K562 (cell line): ENCODE measurements around the gene DNAAF1. TPM values are rescaled to one million over a fixed set of nuclear protein-coding genes. Genes with fewer than 3 reads are reported as not detected.

Experiments used
- CAMTA2 ChIP-seq: fragments of 250-450 bp; sonication (Bioruptor Pico); conservative IDR thresholded peaks from 2 replicates; pipeline ENCODE4 v1.5.1; 2022
- CBX3 ChIP-seq, 2 experiments: IDR thresholded peaks; 1 replicate in 1 of 2; 2 replicates in 1 of 2; pipeline ENCODE4 v1.6.1; 2012; ENCODE audit warnings: inconsistent platforms in 2 of 2, low read length in 2 of 2, borderline replicate concordance in 1 of 2, control low read depth in 1 of 2
- FOXA1 ChIP-seq: fragments of 450-650 bp; IDR thresholded peaks from 2 replicates; pipeline ENCODE4 v1.6.1; 2016; ENCODE audit warnings: mild to moderate bottlenecking, borderline replicate concordance
- KLF16 ChIP-seq: IDR thresholded peaks from 2 replicates; pipeline ENCODE4 v1.6.1; 2016; ENCODE audit warnings: antibody characterized with exemption
- MBD2 ChIP-seq: sonication (generic); IDR thresholded peaks from 2 replicates; pipeline ENCODE4 v1.6.1; 2016; ENCODE audit warnings: low read depth, borderline replicate concordance
- MCM2 ChIP-seq: fragments of 450-650 bp; IDR thresholded peaks from 2 replicates; pipeline ENCODE4 v1.6.1; 2017; ENCODE audit warnings: low read depth, mild to moderate bottlenecking
- NEUROD1 ChIP-seq: fragments of 150-350 bp; IDR thresholded peaks from 2 replicates; pipeline ENCODE4 v1.6.1; 2014; ENCODE audit warnings: borderline replicate concordance, low read length, low read depth; ENCODE audit not compliant: partially characterized antibody
- NFE2 ChIP-seq: IDR thresholded peaks from 2 replicates; pipeline ENCODE4 v1.6.1; 2014; ENCODE audit warnings: antibody characterized with exemption, low read depth
- NR1H2 ChIP-seq: sonication (generic); formaldehyde crosslinking; IDR thresholded peaks from 2 replicates; pipeline ENCODE4 v1.4.0; 2020; ENCODE audit warnings: mild to moderate bottlenecking, missing genetic modification reagents
- PML ChIP-seq: IDR thresholded peaks from 2 replicates; pipeline ENCODE4 v1.6.1; 2012; ENCODE audit warnings: low read length, inconsistent platforms
- POU5F1 ChIP-seq: fragments of 150-350 bp; IDR thresholded peaks from 2 replicates; pipeline ENCODE4 v1.6.1; 2014; ENCODE audit warnings: borderline replicate concordance, low read length, low read depth, mild to moderate bottlenecking; ENCODE audit not compliant: partially characterized antibody
- RAD21 ChIP-seq, 2 experiments: fragments of 250-450 bp in 1 of 2; fragments of 450-650 bp in 1 of 2; sonication (Bioruptor Pico) in 1 of 2; formaldehyde crosslinking in 1 of 2; IDR thresholded peaks in 1 of 2; conservative IDR thresholded peaks in 1 of 2; 2 replicates each; pipeline versions ENCODE4 v1.4.0 to v1.8.0; 2020 to 2022; ENCODE audit warnings: mild to moderate bottlenecking in 2 of 2, moderate library complexity in 1 of 2
- RBFOX2 ChIP-seq: fragments of 200-400 bp; formaldehyde crosslinking; IDR thresholded peaks from 2 replicates; pipeline ENCODE4 v1.6.1; 2017; ENCODE audit warnings: low read depth, mild to moderate bottlenecking, low read length, moderate library complexity
- RHOXF2B ChIP-seq: fragments of 250-450 bp; sonication (Bioruptor Pico); conservative IDR thresholded peaks from 2 replicates; pipeline ENCODE4 v1.5.1; 2021
- SRSF7 ChIP-seq: fragments of 200-400 bp; formaldehyde crosslinking; optimal IDR thresholded peaks from 2 replicates; pipeline ENCODE3; 2017; ENCODE audit warnings: mild to moderate bottlenecking, low read depth, low read length
- ZFX ChIP-seq: sonication (generic); formaldehyde crosslinking; IDR thresholded peaks from 2 replicates; pipeline ENCODE4 v1.8.0; 2022; ENCODE audit warnings: mild to moderate bottlenecking, missing genetic modification reagents, moderate library complexity
- ZNF12 ChIP-seq: sonication (generic); formaldehyde crosslinking; IDR thresholded peaks from 2 replicates; pipeline ENCODE4 v1.4.0; 2020; ENCODE audit warnings: mild to moderate bottlenecking, missing genetic modification reagents
- ZNF347 ChIP-seq: fragments of 450-650 bp; formaldehyde crosslinking; IDR thresholded peaks from 2 replicates; pipeline ENCODE4 v1.4.0; 2020; ENCODE audit warnings: low read depth, mild to moderate bottlenecking, moderate library complexity
- ZNF717 ChIP-seq: fragments of 250-450 bp; sonication (Bioruptor Pico); IDR thresholded peaks from 2 replicates; pipeline ENCODE4 v1.5.0; 2021
- polyA plus RNA-seq, 8 experiments: library from polyadenylated mRNA; depleted of rRNA in 4 of 8; stranded (reverse) in 5 of 8; unstranded in 3 of 8; fragments of >200 nt; fragmentation: Nextera tagmentation in 2 of 8; fragmentation: Illumina TruSeq in 1 of 8; extraction: Ambion mirVana in 2 of 8; extraction: Trizol in 1 of 8; gene quantifications; 2 replicates each; pipeline versions ENCODE4 v1.2.1 to v1.2.3, GENCODE V29; 2011 to 2014; ENCODE audit warnings: inconsistent platforms in 1 of 8, missing spikeins in 1 of 8
- total RNA-seq, 7 experiments: library from RNA; depleted of rRNA in 6 of 7; stranded (reverse); fragments of >200 nt in 6 of 7; fragmentation: Illumina TruSeq in 2 of 7; extraction: Trizol in 2 of 7; gene quantifications; 2 replicates each; pipeline versions ENCODE4 v1.2.1 to v1.2.3, GENCODE V29; 2011 to 2021; ENCODE audit warnings: low replicate concordance in 1 of 7
- TF ChIP-seq, protein P1 (sequence below): fragments of 150-350 bp; IDR thresholded peaks from 2 replicates; pipeline ENCODE4 v1.6.1; 2014; ENCODE audit warnings: low read depth, mild to moderate bottlenecking, low read length, borderline replicate concordance
- TF ChIP-seq, protein P2 (sequence below): fragments of 200-800 bp; sonication (Bioruptor generic); IDR thresholded peaks from 2 replicates; pipeline ENCODE4 v1.6.1; 2016; ENCODE audit warnings: missing genetic modification characterization, missing compliant biosample characterization

The DNAAF1 gene
- total and polyA plus RNA-seq, 9 of the 15 experiments (the other 6 are each of a cell fraction or from before 2014, with no cell fraction given): 0.01 TPM; not detected in 8

DNA sequence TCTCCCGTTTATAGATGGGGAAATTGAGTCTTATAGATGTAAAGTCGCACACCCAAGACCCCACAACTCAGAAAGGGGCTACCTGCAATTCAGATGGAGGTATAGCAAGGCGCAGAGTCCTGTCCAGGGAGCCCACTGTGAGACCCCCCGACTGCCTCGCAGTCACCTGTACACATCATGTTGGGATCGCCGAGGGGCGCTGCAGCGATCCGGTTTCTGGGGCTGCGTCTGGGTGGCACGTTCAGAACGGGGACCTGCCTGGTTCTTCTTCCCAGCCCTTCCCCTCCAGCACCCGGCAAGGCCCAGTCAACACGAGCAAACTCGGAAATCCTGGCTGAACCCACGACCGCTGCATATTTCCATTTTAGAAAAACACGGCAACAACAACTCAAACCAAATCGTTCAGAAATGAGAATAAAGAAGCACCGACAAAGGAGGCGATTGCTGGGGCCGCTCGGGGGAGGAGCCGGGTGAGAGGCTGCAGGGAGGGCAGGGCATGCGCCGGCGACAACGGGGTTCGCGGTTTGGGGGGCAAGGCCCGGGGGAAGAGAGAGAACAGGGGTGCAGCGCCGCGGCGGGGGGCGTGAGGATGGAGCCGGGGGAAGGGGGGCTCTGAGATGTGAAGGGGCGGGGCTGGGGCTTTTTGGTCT is 774 bp upstream of the DNAAF1 start (continued):
- TF ChIP-seq, protein P1, sequence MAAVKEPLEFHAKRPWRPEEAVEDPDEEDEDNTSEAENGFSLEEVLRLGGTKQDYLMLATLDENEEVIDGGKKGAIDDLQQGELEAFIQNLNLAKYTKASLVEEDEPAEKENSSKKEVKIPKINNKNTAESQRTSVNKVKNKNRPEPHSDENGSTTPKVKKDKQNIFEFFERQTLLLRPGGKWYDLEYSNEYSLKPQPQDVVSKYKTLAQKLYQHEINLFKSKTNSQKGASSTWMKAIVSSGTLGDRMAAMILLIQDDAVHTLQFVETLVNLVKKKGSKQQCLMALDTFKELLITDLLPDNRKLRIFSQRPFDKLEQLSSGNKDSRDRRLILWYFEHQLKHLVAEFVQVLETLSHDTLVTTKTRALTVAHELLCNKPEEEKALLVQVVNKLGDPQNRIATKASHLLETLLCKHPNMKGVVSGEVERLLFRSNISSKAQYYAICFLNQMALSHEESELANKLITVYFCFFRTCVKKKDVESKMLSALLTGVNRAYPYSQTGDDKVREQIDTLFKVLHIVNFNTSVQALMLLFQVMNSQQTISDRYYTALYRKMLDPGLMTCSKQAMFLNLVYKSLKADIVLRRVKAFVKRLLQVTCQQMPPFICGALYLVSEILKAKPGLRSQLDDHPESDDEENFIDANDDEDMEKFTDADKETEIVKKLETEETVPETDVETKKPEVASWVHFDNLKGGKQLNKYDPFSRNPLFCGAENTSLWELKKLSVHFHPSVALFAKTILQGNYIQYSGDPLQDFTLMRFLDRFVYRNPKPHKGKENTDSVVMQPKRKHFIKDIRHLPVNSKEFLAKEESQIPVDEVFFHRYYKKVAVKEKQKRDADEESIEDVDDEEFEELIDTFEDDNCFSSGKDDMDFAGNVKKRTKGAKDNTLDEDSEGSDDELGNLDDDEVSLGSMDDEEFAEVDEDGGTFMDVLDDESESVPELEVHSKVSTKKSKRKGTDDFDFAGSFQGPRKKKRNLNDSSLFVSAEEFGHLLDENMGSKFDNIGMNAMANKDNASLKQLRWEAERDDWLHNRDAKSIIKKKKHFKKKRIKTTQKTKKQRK: no peak
- TF ChIP-seq SRSF7: no peak
- peak; percentile 79; the same call in 1 of the 2 replicates for TF ChIP-seq ZNF12 (CRISPR knock-in tag)
- peak; percentile 27; the same call in 1 of the 2 replicates for TF ChIP-seq ZFX (CRISPR knock-in tag)
- no peak for TF ChIP-seq NFE2
- no peak for TF ChIP-seq FOXA1
- TF ChIP-seq CAMTA2 (CRISPR knock-in tag): no peak
- TF ChIP-seq ZNF347 (CRISPR knock-in tag): no peak
- 0 out of 2 replicates have a peak, but pooled peaks have one; percentile 47 for TF ChIP-seq RHOXF2B (CRISPR knock-in tag)
- TF ChIP-seq RAD21 (CRISPR knock-in tag; conservative IDR thresholded peaks at IDR 0.05 in 1 of 2, IDR thresholded peaks at IDR 0.05 in 1 of 2): peak in 1 of 2 experiments; percentile 2; a peak in 1 of 4 replicates
- TF ChIP-seq KLF16: no peak
- 0 out of 2 replicates have a peak, but pooled peaks have one; percentile 27 for TF ChIP-seq PML
- no peak for TF ChIP-seq NEUROD1
- TF ChIP-seq RBFOX2: no peak; the same call in 1 of the 2 replicates
- TF ChIP-seq ZNF717 (CRISPR knock-in tag): no peak
- no peak for TF ChIP-seq CBX3 (IDR thresholded peaks at IDR 0.05; ENCODE audit: borderline replicate concordance in 1 of 2, low read length in 2 of 2)
- TF ChIP-seq, protein P2, sequence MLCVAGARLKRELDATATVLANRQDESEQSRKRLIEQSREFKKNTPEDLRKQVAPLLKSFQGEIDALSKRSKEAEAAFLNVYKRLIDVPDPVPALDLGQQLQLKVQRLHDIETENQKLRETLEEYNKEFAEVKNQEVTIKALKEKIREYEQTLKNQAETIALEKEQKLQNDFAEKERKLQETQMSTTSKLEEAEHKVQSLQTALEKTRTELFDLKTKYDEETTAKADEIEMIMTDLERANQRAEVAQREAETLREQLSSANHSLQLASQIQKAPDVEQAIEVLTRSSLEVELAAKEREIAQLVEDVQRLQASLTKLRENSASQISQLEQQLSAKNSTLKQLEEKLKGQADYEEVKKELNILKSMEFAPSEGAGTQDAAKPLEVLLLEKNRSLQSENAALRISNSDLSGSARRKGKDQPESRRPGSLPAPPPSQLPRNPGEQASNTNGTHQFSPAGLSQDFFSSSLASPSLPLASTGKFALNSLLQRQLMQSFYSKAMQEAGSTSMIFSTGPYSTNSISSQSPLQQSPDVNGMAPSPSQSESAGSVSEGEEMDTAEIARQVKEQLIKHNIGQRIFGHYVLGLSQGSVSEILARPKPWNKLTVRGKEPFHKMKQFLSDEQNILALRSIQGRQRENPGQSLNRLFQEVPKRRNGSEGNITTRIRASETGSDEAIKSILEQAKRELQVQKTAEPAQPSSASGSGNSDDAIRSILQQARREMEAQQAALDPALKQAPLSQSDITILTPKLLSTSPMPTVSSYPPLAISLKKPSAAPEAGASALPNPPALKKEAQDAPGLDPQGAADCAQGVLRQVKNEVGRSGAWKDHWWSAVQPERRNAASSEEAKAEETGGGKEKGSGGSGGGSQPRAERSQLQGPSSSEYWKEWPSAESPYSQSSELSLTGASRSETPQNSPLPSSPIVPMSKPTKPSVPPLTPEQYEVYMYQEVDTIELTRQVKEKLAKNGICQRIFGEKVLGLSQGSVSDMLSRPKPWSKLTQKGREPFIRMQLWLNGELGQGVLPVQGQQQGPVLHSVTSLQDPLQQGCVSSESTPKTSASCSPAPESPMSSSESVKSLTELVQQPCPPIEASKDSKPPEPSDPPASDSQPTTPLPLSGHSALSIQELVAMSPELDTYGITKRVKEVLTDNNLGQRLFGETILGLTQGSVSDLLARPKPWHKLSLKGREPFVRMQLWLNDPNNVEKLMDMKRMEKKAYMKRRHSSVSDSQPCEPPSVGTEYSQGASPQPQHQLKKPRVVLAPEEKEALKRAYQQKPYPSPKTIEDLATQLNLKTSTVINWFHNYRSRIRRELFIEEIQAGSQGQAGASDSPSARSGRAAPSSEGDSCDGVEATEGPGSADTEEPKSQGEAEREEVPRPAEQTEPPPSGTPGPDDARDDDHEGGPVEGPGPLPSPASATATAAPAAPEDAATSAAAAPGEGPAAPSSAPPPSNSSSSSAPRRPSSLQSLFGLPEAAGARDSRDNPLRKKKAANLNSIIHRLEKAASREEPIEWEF (CRISPR knock-in tag): no peak
- TF ChIP-seq NR1H2 (CRISPR knock-in tag): peak; percentile 63; the same call in 1 of the 2 replicates
- TF ChIP-seq MBD2: peak; percentile 27; the same call in 1 of the 2 replicates
- TF ChIP-seq MCM2: no peak
- TF ChIP-seq POU5F1: no peak
